GM18508 (cell line): ENCODE results near the gene NCOA4.
"Not testable (repeated sequence)": the region's sequence is repeated elsewhere in the genome, so short reads cannot be mapped to it uniquely, and the experiment has no call there.

Source experiments
- ATAC-seq: cut with Tn5 transposase; IDR thresholded peaks from one replicate; pipeline ENCODE4 v1.9.1; 2021; ENCODE audit warnings: moderate number of reproducible peaks; ENCODE audit not compliant: insufficient read depth, unreplicated experiment

Gene NCOA4

DNA sequence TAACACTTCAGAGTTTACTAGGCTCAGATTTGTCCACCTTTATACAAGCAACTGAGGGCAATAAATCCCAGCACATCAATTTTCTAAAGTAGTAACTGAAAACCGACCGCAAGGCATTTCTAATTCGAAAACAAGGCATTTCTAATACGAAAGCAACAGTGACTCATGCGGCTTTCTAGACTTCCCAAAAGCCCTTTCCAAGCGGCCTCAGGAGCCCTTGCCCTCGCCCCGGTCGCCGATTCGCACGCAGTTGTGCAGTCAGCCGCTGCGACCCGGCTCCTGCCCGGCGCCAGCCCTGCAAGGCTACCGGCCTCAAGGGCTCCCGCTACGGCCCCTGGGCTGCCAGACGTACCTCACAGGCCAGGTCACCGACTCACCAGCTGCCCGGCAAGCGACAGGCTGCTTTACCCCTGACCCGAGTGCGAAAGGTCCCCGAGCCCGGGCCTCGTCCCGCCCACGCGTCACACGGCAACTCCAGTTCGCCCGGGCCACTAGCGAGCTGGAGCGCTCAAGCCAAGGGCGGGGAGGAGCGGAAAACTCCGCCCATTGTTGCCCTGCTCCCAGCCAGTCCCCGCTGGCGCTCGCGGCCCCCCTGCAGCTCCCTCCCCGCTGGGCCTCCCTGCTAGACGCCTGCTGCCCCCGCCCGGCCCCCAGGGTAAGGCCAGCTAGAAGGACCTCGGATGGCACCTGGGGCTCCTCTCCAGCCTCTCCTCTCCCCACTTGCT is 7.3 kb downstream of the NCOA4 start:
- ATAC-seq: peak; percentile 63

DNA sequence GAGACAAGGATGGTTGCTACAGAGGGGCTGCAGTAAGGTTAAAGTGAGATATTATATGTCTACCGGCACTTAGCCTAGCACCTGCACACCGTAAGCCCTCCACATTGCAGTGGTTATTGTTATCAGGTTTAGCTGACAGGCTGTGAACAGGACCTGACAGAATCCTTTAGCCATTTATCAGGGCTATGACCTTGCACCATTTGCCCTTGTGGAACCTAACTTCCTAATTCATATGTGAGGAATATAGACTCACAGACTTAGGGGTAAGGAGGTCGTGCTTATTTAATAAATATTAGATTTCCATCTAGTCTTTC is 10.1 kb downstream of the NCOA4 start:
- no peak for ATAC-seq

DNA sequence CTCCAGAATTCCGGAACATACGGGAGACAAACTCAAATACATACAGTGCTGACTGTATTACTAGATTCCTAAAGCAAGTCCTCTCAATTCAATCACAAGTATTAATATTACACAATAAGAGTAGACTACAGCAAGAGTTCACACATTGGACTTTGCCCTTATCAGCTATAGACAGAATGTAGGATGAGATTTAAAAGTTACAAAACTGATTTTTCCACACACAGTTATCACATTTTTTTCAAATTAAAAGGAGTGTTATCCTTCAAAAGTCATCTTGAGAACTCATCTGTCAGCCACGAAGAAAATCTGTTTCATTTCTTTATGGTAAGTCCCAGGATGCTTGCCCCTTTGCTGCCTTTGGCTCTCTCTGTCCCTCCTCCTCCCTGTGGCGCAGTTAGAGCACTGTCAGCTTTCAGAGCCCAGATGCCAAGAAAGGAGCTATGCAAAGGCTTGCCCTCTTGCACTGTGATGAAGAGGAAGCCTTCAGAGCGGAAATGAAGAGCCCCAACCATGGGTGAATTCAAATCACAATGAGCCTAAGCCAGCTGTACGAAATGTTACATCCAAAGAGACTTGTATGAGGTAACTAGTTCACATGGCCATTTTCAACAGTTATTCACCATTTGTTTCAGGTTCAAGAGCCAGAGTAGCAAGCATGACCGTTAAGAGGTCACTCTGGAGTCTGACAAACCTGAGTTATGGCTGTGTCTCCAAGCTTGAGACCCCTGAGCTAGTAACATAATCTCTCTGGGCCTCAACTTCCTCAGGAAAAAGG is 10.7 kb downstream of the NCOA4 start:
- no peak for ATAC-seq

DNA sequence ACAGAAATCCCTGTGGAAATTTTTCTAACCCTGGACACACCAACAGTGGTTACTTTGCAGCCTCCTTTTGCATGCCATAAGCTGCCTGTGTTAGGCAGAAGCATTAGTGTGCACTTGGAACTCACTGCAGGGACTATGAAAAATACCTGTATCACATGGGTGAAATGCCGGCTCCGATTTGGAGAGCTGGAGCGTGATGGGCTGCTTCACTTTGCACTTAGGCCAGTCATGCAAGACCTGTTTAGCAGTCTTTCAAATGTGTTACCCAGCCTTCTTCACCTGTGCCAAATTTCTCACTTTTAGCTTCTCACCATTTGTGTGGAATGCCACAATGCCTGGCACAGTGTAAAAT is 11.3 kb downstream of the NCOA4 start:
- no peak for ATAC-seq

DNA sequence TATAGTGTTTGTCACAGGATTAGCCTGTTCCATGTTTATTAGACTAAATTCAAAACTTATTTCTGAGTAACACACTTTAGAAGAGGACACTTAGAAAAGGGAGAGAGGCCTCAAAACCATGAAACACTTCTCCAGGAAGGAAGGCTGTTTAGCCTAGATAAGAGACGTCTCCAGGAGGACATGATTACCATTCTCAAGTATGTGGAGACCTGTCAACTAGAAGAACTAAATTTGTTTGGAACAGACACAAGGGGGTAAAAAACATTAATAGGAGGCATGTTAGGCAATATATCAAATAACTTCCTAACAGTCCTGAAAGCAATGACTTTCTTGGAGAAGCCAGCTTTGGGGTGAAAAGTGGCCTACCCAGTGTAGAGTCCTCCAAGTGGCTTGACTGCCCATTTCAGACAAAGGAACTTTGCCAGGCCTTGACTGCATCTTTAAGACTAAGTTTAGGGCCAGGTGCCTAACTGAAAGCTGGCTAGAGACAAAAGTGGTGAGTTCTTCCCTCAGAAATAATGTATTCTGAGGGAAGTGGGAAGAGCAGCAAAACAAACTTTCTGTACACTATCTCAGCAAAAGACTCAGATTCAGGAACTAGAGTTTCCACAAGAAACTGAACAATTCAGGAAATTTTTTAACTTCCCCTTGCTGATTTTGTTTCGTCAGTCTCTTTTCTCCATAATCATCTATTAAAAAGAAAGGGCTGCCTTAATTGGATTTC is 11.8 kb downstream of the NCOA4 start:
- no peak for ATAC-seq

DNA sequence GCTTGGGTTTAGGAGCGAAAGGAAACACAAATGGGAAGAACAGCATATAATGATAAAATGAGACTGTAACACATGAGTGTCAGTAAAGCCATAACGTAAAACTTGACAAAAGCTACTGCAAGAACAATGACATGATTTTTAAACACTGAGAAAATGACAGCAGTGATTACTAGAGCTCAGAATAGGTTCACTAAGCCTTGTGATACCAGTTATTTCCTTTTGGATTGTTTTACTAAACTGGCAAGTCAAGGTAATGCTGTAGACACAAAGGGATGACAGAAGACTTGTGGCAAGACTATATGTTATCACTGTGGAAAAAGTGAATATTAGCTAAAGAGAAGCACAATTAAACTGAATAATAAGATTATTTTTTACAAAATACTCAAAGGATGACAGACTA is 12.7 kb downstream of the NCOA4 start:
- ATAC-seq: no peak

DNA sequence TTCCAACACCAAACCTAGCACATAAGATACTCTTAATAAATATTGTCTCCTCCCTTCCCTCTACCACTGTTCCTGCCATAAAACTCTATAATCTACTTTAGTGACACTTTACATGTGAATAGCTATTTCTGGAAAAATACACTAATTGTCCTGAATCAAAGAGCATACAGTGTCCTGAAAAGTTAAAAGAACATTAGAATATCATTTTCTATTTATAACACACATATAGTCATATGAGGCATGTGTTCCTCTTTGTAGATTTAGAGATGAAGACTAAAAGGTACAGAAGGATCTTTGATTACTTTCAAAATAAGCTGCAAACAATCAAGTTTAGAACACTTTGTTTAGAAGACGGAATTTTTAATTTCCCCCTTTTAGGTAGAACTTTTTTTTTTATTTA is 13.6 kb downstream of the NCOA4 start:
- ATAC-seq: no peak

DNA sequence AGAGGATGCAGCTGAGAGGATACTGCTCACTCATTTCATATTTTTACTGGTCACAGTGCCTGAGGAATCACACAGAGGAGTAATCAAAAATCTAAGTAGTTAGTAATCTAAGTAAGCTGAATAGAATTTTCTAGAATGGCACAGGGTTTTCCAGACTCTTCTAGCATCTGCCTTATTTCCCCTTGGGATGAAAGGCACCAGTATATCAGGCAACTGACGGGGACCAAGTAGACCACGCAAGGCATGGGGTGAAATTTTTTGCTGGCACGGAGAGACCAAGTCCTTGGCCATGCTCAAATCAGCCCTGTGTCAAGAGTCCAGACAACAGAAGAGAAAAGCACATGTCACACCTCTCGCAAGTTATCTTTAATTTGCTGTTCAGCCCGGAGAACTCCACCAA is 14.2 kb downstream of the NCOA4 start:
- no peak for ATAC-seq

DNA sequence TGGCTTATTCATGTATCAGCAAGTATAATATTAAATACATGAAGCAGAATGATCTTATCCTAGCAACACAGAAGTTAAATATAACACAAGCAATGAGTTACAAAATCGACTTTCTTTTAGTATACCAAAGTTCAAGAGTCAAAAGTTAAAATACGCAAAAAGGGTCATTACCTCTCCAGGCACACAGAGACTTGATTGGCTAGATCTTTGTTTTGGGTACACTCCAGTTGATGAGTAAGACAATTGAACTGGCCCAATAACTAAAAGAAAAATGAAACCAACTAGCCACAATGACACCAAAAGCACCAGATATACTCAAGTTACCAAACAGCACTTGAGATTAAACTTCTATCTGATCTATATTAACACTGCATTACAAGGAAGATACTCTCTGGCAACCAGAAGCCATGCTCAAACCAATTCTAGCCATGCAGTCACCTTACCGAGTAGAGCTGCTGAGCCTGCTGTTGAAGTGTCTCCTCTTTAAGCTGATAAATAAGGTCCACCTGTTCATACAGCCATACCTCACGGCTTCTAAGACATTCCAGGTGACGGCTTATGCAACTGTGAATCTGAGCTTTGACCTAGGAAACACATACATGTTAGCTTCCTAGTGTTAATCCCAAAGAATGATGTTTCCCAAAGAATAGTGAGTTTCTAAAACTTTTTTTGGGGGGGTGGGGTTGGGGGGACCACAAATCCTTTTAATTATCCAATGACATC is 15.6 kb downstream of the NCOA4 start:
- ATAC-seq: no peak

DNA sequence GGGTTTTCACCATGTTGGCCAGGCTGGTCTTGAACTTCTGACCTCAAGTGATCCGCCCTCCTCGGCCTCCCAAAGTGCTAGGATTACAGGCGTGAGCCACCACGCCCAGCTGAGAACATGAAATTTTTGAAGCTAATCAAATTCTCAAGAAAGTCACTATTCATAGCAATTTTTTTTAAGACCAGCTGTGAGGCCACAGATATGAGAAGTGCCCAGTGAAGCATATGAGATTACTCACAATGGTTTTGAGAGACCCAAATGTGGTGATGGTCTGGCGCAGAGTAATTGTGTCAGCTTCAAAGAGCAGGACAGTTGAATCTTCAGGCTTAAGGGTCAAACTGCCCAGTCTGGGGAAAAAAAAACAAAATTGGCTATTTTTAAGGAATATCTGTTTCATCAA is 16.2 kb downstream of the NCOA4 start:
- ATAC-seq: no peak

DNA sequence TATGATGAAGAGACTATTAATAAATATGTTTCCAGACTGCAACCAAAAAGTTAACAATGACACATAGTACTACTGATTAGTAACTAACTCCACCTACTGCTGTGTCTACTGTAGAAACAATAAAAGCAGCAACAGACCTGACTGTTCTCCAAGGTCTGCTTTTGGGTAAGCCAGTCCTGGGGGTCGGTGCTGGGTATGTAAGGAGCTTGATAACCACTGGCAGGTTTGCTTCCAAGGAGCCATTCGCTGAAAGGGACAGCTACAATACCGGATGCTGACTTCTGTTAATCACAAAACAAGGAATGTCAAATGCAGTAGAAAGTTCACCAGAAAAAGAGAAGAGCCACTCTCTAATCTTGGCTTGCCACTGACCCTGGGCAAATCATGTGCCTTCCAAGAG is 17.7 kb downstream of the NCOA4 start:
- ATAC-seq: no peak

DNA sequence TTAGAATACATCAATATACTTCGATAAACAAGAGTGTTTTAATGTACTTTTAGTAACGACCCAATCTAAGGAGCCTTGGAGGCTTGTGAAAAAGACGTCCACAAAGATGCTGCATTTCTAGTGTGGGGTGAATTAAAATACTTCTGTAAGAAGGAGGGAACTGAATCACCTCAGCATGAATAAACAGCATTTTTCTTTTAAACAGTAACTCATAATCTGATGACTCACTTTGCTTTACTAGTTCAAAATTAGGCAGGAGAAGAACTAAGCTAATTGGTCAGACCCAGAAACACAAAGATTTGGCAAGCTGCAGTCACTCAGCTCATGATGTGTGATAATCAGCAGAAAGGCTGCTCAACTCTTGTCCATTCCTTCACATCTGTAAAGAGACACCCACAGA is 24.2 kb downstream of the NCOA4 start:
- ATAC-seq: no peak

DNA sequence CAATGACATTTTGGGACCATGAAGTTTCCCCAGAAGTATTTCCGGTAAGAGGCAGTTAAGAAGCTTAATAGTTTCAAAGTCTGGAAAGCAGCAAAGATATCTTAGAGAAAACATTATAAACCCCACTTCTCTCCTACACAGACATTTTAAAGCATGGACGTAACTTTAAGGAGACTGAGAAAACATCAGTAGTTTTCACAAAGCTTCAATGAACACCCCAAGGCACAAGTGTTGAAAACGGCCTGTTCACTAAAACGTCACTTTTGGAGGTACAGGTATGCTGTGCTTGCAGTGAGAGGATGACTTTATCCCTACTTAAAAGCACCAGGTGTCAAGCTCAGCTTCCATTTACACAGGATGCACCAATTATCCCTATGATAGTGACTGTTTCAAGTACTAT is 25.0 kb downstream of the NCOA4 start:
- no peak for ATAC-seq

DNA sequence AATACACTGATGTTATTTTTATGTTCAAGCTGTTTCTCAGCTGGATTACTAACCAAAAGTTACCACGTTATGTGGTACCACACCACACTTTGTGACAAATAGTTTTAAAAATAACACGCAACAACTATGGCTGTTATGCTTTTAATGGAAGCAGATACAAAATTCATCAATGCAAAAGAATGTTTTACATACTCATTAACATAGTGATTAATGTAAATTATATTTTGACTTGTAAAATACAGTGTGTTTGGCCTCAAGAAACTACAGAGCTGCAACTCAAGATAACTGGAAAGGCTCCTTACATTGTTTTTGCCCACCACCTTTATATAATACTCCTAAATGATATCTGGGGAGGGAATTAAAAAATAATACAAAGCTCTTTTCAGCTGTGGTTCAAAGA is 25.5 kb downstream of the NCOA4 start:
- ATAC-seq: no peak

DNA sequence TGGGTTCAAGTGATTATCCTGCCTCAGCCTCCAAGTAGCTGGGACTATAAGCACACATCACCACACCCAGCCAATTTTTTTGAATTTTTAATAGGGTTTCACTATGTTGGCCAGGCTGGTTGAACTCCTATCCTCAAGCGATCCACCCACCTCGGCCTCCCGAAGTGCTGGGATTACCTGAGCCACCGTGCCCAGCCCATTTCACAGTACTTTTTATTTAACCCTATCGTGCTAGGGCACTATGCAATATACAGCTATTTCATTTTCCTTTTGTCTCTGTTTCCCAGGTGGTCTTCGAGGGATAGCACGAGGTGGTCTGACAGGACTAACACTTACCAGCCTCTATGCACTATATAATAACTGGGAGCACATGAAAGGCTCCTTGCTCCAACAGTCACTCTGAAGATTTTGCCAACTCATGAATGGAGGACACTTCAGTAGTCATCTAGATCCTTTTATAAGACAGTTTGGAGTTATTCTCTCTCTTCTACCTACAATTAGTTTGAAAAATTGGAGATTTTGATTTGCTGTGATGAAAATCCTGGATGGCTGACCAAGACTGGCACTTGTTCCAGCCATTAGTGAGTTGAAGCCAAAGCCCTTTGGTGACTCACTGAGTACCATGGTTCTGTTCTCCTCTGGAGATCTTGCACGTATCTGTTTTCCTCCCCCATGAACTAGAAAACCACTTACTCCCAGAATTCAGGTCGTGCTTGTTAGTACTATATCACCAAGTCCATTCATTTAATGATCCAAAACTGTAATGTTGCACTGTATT is 27.3 kb downstream of the NCOA4 start:
- ATAC-seq: no peak

DNA sequence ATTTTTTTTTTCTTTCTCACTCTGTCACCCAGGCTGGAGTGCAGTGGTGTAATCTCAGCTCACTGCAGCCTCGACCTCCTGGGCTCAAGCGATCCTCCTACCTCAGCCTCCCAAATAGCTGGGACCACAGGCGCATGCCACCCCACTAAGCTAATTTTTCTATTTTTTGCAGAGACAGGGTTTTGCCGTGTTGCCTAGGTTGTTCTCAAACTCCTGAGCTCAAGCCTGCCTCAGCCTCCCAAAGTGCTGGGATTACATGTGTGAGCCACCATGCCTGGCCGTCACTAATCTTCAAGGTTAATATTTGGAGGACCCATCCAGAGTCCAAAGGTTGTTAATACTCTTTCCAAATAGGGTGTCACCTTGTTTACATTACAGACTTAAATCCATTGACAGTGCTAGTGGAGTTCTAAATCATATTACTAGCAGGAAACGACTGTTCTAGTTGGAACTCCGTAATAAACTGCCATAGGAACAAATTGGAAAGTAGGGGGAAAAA is 28.2 kb downstream of the NCOA4 start:
- not testable (repeated sequence) for ATAC-seq

DNA sequence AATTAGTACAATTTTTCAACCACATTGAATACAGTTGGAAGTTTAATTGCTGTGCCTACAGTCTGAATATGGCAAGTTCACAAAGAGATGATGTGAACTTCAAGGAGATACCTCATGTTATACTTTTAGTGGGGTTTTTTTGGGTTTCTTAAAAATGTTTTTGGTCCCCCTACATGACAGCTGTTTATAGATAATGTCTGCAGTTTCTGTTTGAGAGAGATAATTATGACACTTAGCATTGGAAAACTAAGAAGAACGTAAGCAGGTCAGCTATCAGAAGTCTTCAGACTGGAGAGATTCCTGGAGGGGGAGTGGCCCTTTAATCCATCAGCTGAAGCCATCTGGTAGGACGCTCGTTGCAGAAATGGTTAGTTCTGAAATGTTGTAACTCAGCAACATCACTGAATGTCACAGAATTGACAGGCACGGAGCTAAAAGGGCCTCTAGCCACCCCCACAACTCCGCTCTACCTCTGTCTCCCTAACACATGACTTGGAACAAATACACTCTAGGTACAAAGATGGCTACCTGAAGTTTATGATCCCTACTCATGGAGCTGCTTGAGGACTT is 29.2 kb downstream of the NCOA4 start:
- no peak for ATAC-seq

DNA sequence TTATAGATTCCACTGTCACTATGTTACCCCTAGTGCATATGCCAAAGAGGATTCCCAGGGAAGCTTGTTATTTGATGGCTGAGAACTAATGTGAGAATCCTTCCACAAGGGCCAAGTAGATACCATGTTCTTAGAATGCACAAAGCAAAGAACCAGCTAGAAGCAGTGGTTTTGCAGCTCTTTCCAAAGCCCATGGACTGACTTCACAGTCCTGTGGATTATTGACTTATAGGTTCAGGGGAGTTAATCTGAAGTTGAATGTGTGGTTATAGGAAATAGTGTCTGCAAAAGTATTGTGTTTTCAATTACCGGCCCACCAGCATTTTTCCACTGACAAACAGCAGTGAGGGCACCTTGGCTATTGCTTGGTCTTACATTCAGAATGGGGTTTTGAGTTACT is 29.9 kb downstream of the NCOA4 start:
- no peak for ATAC-seq

DNA sequence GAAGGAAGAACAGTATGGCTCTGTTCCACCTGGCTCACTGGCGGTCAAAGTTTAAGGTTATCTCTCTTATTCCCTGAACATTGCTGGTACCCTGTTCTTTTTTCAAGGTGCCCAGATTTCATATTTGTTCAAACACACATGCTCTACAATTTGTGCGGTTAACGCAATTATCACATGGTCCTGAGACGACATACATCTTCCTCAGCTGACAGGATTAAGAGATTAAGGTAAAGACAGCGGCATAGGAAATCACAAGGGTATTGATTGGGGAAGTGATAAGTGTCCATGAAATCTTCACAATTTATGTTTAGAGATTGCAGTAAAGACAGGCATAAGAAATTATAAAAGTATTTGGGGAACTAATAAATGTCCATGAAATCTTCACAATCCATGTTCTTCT is 30.5 kb downstream of the NCOA4 start:
- ATAC-seq: not testable (repeated sequence)
